Neural cell (in vitro differentiated cells): ENCODE data around the gene NHERF1.

Experiments
- CTCF ChIP-seq: fragments of 450-650 bp; IDR thresholded peaks from 2 replicates; pipeline ENCODE4 v1.5.1; 2014; ENCODE audit warnings: antibody characterized with exemption, mild to moderate bottlenecking, moderate library complexity; ENCODE audit not compliant: poor library complexity, severe bottlenecking
- EZH2 ChIP-seq: fragments of 200-600, 300-800 bp; shearing (Covaris generic), sonication (generic); IDR thresholded peaks from 2 replicates; pipeline ENCODE4 v1.6.1; 2014; ENCODE audit warnings: antibody characterized with exemption, low read length, borderline replicate concordance, mild to moderate bottlenecking; ENCODE audit not compliant: insufficient read depth, poor library complexity, severe bottlenecking

- no peak for TF ChIP-seq CTCF
- no peak for TF ChIP-seq EZH2
Observed at GRCh38 chr17:74732042-74732867, 16.2 kb upstream of the NHERF1 start.
